Measurements from ENCODE around the gene CSH2.

The CSH2 gene

GRCh38 chr17:63824362-63824761 is 49.1 kb downstream of the CSH2 start:
- no peak for DNase-seq (ENCODE audit: low read depth in 1 of 2, low spot score in 1 of 2)
- no peak overlapping the region for H3K4me3 ChIP-seq (replicated peaks; ENCODE audit: insufficient read depth, low read length)
- H3K27me3 ChIP-seq (ENCODE audit: insufficient read depth, poor library complexity, severe bottlenecking), result no peaks in the 10 kb centered on the region
- no peak overlapping the region for H3K27ac ChIP-seq (replicated peaks)
- TF ChIP-seq SPI1 (IDR thresholded peaks at IDR 0.05; ENCODE audit: borderline replicate concordance, low read depth) (no peak), POLR2AphosphoS5 (IDR thresholded peaks at IDR 0.05; ENCODE audit: low read depth) (no peak), GABPA (IDR thresholded peaks at IDR 0.05; ENCODE audit: low read depth) (no peak), REST (IDR thresholded peaks at IDR 0.05; ENCODE audit: insufficient replicate concordance, low read depth) (no peak)
- TF ChIP-seq, protein P1, sequence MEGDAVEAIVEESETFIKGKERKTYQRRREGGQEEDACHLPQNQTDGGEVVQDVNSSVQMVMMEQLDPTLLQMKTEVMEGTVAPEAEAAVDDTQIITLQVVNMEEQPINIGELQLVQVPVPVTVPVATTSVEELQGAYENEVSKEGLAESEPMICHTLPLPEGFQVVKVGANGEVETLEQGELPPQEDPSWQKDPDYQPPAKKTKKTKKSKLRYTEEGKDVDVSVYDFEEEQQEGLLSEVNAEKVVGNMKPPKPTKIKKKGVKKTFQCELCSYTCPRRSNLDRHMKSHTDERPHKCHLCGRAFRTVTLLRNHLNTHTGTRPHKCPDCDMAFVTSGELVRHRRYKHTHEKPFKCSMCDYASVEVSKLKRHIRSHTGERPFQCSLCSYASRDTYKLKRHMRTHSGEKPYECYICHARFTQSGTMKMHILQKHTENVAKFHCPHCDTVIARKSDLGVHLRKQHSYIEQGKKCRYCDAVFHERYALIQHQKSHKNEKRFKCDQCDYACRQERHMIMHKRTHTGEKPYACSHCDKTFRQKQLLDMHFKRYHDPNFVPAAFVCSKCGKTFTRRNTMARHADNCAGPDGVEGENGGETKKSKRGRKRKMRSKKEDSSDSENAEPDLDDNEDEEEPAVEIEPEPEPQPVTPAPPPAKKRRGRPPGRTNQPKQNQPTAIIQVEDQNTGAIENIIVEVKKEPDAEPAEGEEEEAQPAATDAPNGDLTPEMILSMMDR (IDR thresholded peaks at IDR 0.05; ENCODE audit: insufficient read depth, low read length), result no peak

- no peak overlapping the region for H3K27ac ChIP-seq (replicated peaks)
- H3K27me3 ChIP-seq (ENCODE audit: insufficient read depth, poor library complexity, severe bottlenecking), result no peaks in the 10 kb centered on the region
- H3K4me3 ChIP-seq (replicated peaks; ENCODE audit: insufficient read depth, low read length), result no peak overlapping the region
- TF ChIP-seq REST (IDR thresholded peaks at IDR 0.05; ENCODE audit: insufficient replicate concordance, low read depth) (no peak), GABPA (IDR thresholded peaks at IDR 0.05; ENCODE audit: low read depth) (no peak), POLR2AphosphoS5 (IDR thresholded peaks at IDR 0.05; ENCODE audit: low read depth) (no peak), SPI1 (IDR thresholded peaks at IDR 0.05; ENCODE audit: borderline replicate concordance, low read depth) (no peak)
- TF ChIP-seq, protein P1 (IDR thresholded peaks at IDR 0.05; ENCODE audit: insufficient read depth, low read length), result no peak
- DNase-seq (ENCODE audit: low read depth in 1 of 2, low spot score in 1 of 2), result no peak
Observed at GRCh38 chr17:63823659-63824331, 49.7 kb downstream of the CSH2 start.

DNA sequence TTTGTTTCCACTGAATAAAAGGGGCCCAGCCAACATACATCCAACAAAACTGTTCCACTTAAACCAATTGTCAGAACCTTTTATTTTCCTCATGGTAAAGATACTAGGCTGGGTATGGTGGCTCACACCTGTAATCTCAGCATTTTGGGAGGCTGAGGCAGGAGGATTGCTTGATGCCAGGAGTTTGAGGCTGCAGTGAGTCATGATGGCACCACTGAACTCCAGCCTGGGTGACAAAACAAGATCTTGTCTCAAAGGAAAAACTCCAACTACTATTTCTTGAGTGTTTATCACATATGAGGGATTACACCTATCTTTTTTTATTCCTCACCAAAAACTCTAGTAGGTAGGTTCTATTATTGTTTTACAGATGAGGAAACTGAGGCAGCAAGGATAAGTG is 50.9 kb downstream of the CSH2 start:
- Histone ChIP-seq H3K27me3 (ENCODE audit: insufficient read depth, poor library complexity, severe bottlenecking) (no peaks in the 10 kb centered on the region), H3K4me3 (replicated peaks; ENCODE audit: insufficient read depth, low read length) (no peak overlapping the region), H3K27ac (replicated peaks) (no peak overlapping the region)
- DNase-seq (ENCODE audit: low read depth in 1 of 2, low spot score in 1 of 2), result no peak
- TF ChIP-seq REST (IDR thresholded peaks at IDR 0.05; ENCODE audit: insufficient replicate concordance, low read depth) (no peak), SPI1 (IDR thresholded peaks at IDR 0.05; ENCODE audit: borderline replicate concordance, low read depth) (no peak), POLR2AphosphoS5 (IDR thresholded peaks at IDR 0.05; ENCODE audit: low read depth) (no peak), GABPA (IDR thresholded peaks at IDR 0.05; ENCODE audit: low read depth) (no peak)
- TF ChIP-seq, protein P1 (IDR thresholded peaks at IDR 0.05; ENCODE audit: insufficient read depth, low read length), result no peak

Measured in HL-60 (cell line).